Gastrocnemius medialis (tissue), 4 donors: Measurements from ENCODE around the gene ADD2. TPM values are rescaled to one million over a fixed set of nuclear protein-coding genes. Genes with fewer than 3 reads are reported as not detected.
A peak's percentile ranks its signal among the peaks of the same experiment; 100 is the strongest.

Experiments used
- ATAC-seq, 2 donors: fragments of 150-250 bp; one replicate each; pipeline ENCODE4 v1.9.1; 2016
- DNase-seq, 2 donors: peaks; one replicate each; pipeline ENCODE4 v3.0.0-alpha.2; 2019
- H3K27ac ChIP-seq, 4 donors: fragments of 200-600 bp; sonication (generic); 1 replicate in 1 of 4; 2 replicates in 3 of 4; pipeline ENCODE4 v1.5.1; 2016 to 2018; ENCODE audit warnings: mild to moderate bottlenecking in 2 of 4, moderate library complexity in 1 of 4
- H3K27me3 ChIP-seq, 3 donors: fragments of 200-600 bp; sonication (generic) in 2 of 3; 1 replicate in 1 of 3; 2 replicates in 2 of 3; pipeline versions ENCODE4 v1.5.1 to v1.6.0; 2016 to 2019; ENCODE audit warnings: mild to moderate bottlenecking in 1 of 3, moderate library complexity in 1 of 3
- H3K36me3 ChIP-seq, 2 donors: fragments of 200-600 bp; sonication (generic) in 1 of 2; one replicate each; pipeline ENCODE4 v1.5.1; 2017 to 2018
- H3K4me1 ChIP-seq, 2 donors: fragments of 200-600 bp; sonication (generic) in 1 of 2; one replicate each; pipeline ENCODE4 v1.5.1; 2016 to 2017; ENCODE audit warnings: mild to moderate bottlenecking in 2 of 2
- H3K4me3 ChIP-seq, 4 donors: fragments of 200-600 bp; sonication (generic) in 3 of 4; 1 replicate in 1 of 4; 2 replicates in 3 of 4; pipeline ENCODE4 v1.5.1; 2016 to 2019; ENCODE audit warnings: mild to moderate bottlenecking in 2 of 4
- H3K9me3 ChIP-seq, 3 donors: fragments of 200-600 bp; sonication (generic) in 2 of 3; 1 replicate in 1 of 3; 2 replicates in 2 of 3; pipeline ENCODE4 v1.5.1; 2016 to 2019
- POLR2A ChIP-seq, 2 donors: fragments of 450-650 bp; IDR thresholded peaks; one replicate each; pipeline ENCODE4 v1.6.1; 2017; ENCODE audit warnings: antibody characterized with exemption in 2 of 2, mild to moderate bottlenecking in 2 of 2, moderate library complexity in 2 of 2
- in situ Hi-C, 4 donors: fragments of 200-750 bp; cut with MboI; loops; one replicate each; pipeline versions ENCODE4 v1.15.0 to v1.8.0; 2017; ENCODE audit warnings: low sequenced_read_pairs in 4 of 4
- intact Hi-C: fragments of 100-400 bp; cut with DNase I; formaldehyde crosslinking; loops from one replicate; pipeline ENCODE4 v1.15.1; 2023; ENCODE audit warnings: low total_unique reads
- total RNA-seq, 4 donors: library from RNA; depleted of rRNA; stranded (reverse); fragments of >200 nt; gene quantifications; one replicate each; pipeline versions ENCODE4 v1.1.0 to v1.2.3, GENCODE V29; 2016
- TF ChIP-seq, protein P1 (sequence below), 5 experiments: fragments of 450-650 bp in 3 of 5; fragments of 200-600 bp in 2 of 5; sonication (generic) in 2 of 5; IDR thresholded peaks in 4 of 5; conservative IDR thresholded peaks in 1 of 5; 1 replicate in 4 of 5; 2 replicates in 1 of 5; pipeline ENCODE4 v1.5.1; 2016 to 2019; ENCODE audit warnings: antibody characterized with exemption in 5 of 5, mild to moderate bottlenecking in 3 of 5, moderate library complexity in 3 of 5

Gene ADD2
- total RNA-seq, 4 donors from 2014 or later: 0.20 to 0.75 (median 0.48) TPM

DNA sequence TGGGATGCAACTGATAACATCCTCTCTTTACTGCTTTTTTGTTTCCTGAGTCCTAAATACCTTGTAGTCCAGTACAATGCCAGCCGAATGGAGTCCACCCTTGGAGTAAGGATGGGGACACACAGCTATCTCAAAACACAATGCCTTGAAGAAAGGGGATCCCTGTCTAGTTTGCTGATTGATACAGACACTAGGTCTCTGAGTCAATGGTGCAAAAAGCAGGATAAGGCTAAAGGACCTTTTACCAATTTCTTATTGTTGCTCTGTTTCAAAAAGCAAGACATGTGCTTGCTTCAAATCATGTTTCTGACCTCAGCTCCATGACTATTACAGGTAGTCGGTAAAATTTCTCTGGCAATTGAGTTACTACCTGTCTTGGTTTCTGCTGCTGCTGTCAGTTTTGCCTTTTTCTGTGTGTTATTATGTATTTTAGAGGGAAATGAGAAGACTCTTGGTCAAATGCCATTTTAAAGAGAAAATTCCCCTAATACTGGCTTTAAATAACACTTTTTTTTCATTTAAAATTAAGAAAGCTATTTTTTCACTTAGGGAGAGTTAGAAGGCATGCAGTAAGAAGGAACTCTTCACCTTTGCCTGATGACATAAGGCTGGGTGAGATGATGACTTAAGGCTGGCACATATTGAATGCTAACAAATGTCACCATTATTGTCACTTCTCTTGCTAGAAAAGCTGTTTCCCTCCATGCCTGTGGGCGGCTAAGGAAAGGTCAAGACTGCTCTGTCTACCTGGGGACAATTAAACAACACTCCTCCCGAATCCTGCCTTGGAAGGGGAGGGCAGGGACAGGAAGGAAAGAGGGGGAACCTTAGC lies 27.4 kb upstream of the ADD2 start:
- no peak overlapping the region for H3K27ac ChIP-seq
- peaks cover 14 to 26% (median 19%) of the 10 kb centered on the region in 3 donors for H3K27me3 ChIP-seq
- intact Hi-C loops: no loop called here
- in situ Hi-C loops: loop anchor here in 1 of 4 donors (25.0 kb wide), 1 partner anchor 142 kb away; the partner anchor contains the start of gene ATP6V1B1
- H3K36me3 ChIP-seq: no peaks in the 10 kb centered on the region
- peaks cover 0 to 1% of the 10 kb centered on the region in 2 donors for H3K4me1 ChIP-seq
- H3K9me3 ChIP-seq: no peaks in the 10 kb centered on the region
- no peak overlapping the region for H3K4me3 ChIP-seq
- ATAC-seq (no peak), DNase-seq (no peak)
- no peak for TF ChIP-seq POLR2A (IDR thresholded peaks at IDR 0.05)
- TF ChIP-seq, protein P1, sequence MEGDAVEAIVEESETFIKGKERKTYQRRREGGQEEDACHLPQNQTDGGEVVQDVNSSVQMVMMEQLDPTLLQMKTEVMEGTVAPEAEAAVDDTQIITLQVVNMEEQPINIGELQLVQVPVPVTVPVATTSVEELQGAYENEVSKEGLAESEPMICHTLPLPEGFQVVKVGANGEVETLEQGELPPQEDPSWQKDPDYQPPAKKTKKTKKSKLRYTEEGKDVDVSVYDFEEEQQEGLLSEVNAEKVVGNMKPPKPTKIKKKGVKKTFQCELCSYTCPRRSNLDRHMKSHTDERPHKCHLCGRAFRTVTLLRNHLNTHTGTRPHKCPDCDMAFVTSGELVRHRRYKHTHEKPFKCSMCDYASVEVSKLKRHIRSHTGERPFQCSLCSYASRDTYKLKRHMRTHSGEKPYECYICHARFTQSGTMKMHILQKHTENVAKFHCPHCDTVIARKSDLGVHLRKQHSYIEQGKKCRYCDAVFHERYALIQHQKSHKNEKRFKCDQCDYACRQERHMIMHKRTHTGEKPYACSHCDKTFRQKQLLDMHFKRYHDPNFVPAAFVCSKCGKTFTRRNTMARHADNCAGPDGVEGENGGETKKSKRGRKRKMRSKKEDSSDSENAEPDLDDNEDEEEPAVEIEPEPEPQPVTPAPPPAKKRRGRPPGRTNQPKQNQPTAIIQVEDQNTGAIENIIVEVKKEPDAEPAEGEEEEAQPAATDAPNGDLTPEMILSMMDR (IDR thresholded peaks at IDR 0.05 in 4 of 5, conservative IDR thresholded peaks at IDR 0.05 in 1 of 5): no peak

GRCh38 chr2:70793450-70793849 lies 25.4 kb upstream of the ADD2 start:
- no peak for ATAC-seq
- DNase-seq: no peak
- no peaks in the 10 kb centered on the region for H3K36me3 ChIP-seq
- no peak overlapping the region for H3K27ac ChIP-seq
- peaks cover 5 to 6% of the 10 kb centered on the region in 2 donors for H3K4me1 ChIP-seq
- peaks cover 29 to 45% (median 29%) of the 10 kb centered on the region in 3 donors for H3K27me3 ChIP-seq
- no peak overlapping the region for H3K4me3 ChIP-seq
- no peak for TF ChIP-seq POLR2A (IDR thresholded peaks at IDR 0.05)
- TF ChIP-seq, protein P1 (IDR thresholded peaks at IDR 0.05 in 4 of 5, conservative IDR thresholded peaks at IDR 0.05 in 1 of 5): no peak
- no peaks in the 10 kb centered on the region for H3K9me3 ChIP-seq
- intact Hi-C loops (no loop called here), in situ Hi-C loops (loop anchor here in 1 of 4 donors (25.0 kb wide), 1 partner anchor 144 kb away; the partner anchor contains the start of gene ATP6V1B1)

- intact Hi-C loops: no loop called here
- DNase-seq (no peak), ATAC-seq (no peak)
- Histone ChIP-seq H3K9me3 (no peaks in the 10 kb centered on the region), H3K27me3 (peaks cover 30 to 53% (median 32%) of the 10 kb centered on the region in 3 donors), H3K36me3 (no peaks in the 10 kb centered on the region), H3K4me3 (peak within 1 kb of the TSS; percentile 34 to 49 (median 39)), H3K4me1 (peaks cover 5 to 6% of the 10 kb centered on the region in 2 donors), H3K27ac (no peak within 1 kb of the TSS)
- in situ Hi-C loops: loop anchor here in 1 of 4 donors (25.0 kb wide), 1 partner anchor 147 kb away; the partner anchor contains the start of gene ATP6V1B1
- TF ChIP-seq POLR2A (IDR thresholded peaks at IDR 0.05): no peak
- TF ChIP-seq, protein P1 (IDR thresholded peaks at IDR 0.05 in 4 of 5, conservative IDR thresholded peaks at IDR 0.05 in 1 of 5): no peak
These were observed 22.3 kb upstream of the ADD2 start, which contains the start of gene FIGLA for GRCh38 chr2:70790136-70790828. Gene FIGLA (minus strand): TSS chr2:70790643. CDS start chr2:70790638, 5 bp downstream.

- Histone ChIP-seq H3K4me3 (peak overlapping the region; percentile 34 to 49 (median 39)), H3K9me3 (no peaks in the 10 kb centered on the region), H3K27ac (no peak overlapping the region), H3K36me3 (no peaks in the 10 kb centered on the region), H3K4me1 (peaks cover 5 to 6% of the 10 kb centered on the region in 2 donors), H3K27me3 (peaks cover 30 to 53% (median 32%) of the 10 kb centered on the region in 3 donors)
- TF ChIP-seq POLR2A (IDR thresholded peaks at IDR 0.05): no peak
- TF ChIP-seq, protein P1 (IDR thresholded peaks at IDR 0.05 in 4 of 5, conservative IDR thresholded peaks at IDR 0.05 in 1 of 5): peak in 4 of 5 experiments; percentile 14 to 62 (median 31)
- ATAC-seq: peak in 1 of 2 donors; percentile 45
- intact Hi-C loops: no loop called here
- DNase-seq: peak in 1 of 2 donors; percentile 10
- in situ Hi-C loops: loop anchor here in 1 of 4 donors (25.0 kb wide), 1 partner anchor 148 kb away; the partner anchor contains the start of gene ATP6V1B1
These were observed 21.5 kb upstream of the ADD2 start for GRCh38 chr2:70789304-70790135.
